Measurements from ENCODE around the gene BMP2. TPM values are rescaled to one million over a fixed set of nuclear protein-coding genes. Genes with fewer than 3 reads are reported as not detected.

BMP2 gene
- polyA plus RNA-seq (2013, experiment 1 of 2), result 50.4 TPM
- 47.1 TPM for polyA plus RNA-seq (2013, experiment 2 of 2)

- H2BK15ac ChIP-seq (replicated peaks; ENCODE audit: low read depth), result no peak within 1 kb of the TSS
- H3K23ac ChIP-seq (ENCODE audit: low read length), result peak within 1 kb of the TSS; percentile 25
- H3K4me2 ChIP-seq (ENCODE audit: low read length), result peak within 1 kb of the TSS; percentile 49
- H4K5ac ChIP-seq (ENCODE audit: low read length), result no peak within 1 kb of the TSS
- peaks cover 5% of the 10 kb centered on the region for H3K79me1 ChIP-seq (ENCODE audit: low read length)
- peak within 1 kb of the TSS; percentile 60 for H3K4ac ChIP-seq (ENCODE audit: low read depth, low read length)
- H2BK5ac ChIP-seq (ENCODE audit: low read length), result peak within 1 kb of the TSS; percentile 67
- WGBS (ENCODE audit: extremely low coverage, insufficient coverage, low lambda C conversion rate), result no CpG with 5 or more reads among the region's 112 CpGs
- peak within 1 kb of the TSS; percentile 76 for H3K27ac ChIP-seq (ENCODE audit: low read depth, low read length)
- peaks cover 47% of the 10 kb centered on the region for H3K79me2 ChIP-seq (ENCODE audit: control insufficient read depth, insufficient read depth, low read length)
- peak within 1 kb of the TSS; percentile 97 for H3K56ac ChIP-seq (ENCODE audit: low read length)
- H3K18ac ChIP-seq (ENCODE audit: low read length), result peak within 1 kb of the TSS; percentile 69
- H2AK5ac ChIP-seq (ENCODE audit: low read length), result peak within 1 kb of the TSS; percentile 52
- no peaks in the 10 kb centered on the region for H3K27me3 ChIP-seq (ENCODE audit: insufficient read depth, low read length, poor library complexity)
- H3K4me3 ChIP-seq (ENCODE audit: low read length), result peak within 1 kb of the TSS; percentile 44
- peaks cover 9% of the 10 kb centered on the region for H3K4me1 ChIP-seq (ENCODE audit: control insufficient read depth, low read depth, low read length)
- peak; percentile 84 for DNase-seq
- peaks cover 8% of the 10 kb centered on the region for H3K36me3 ChIP-seq (ENCODE audit: control insufficient read depth, insufficient read depth, low read length)
- H3K9ac ChIP-seq (ENCODE audit: low read length), result peak within 1 kb of the TSS; percentile 96
- peak within 1 kb of the TSS; percentile 48 for H2BK120ac ChIP-seq (ENCODE audit: low read depth, low read length)
- H4K8ac ChIP-seq (ENCODE audit: low read depth, low read length), result peak within 1 kb of the TSS; percentile 15
These were observed at the start of gene BMP2 for GRCh38 chr20:6767536-6768227. TSS of gene BMP2 (plus strand) at chr20:6767686. CDS start at chr20:6770127, 2,441 bp downstream.

DNA sequence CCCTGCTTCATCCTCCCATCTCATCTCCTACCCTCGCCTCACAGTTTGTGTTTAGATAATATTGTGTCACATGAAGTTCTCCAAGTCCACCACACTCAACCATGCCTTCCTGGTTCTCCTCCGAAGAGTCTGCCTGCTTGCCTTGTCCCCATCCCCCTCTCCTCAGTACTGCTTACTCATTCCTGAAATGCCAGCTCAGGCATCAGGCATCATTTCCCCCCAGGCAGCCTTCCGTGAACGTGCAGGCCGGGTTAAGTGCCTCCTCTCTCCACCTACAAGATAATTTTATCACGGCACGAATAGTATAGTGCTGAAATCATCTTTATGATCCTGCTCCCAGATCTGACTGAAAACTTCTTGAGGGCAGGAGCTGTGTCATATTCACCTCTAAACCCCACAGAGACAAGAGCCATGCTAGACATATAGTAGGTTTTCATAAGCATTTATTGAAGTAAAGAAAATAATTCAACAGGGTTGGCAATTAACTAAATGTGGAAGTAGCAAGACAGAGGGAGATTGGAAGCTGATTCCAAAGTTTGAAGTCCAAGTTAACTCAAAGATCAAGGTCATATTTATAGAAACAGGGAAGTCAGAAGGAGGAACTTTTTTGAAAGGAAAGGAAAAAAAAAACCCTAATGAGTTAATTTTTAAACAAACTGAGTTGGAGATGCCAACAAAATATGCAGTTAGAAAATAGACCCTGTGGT is 48.7 kb upstream of the BMP2 start:
- WGBS (ENCODE audit: extremely low coverage, insufficient coverage, low lambda C conversion rate), result no CpG with 5 or more reads among the region's 7 CpGs
- H2BK120ac ChIP-seq (ENCODE audit: low read depth, low read length), result no peak overlapping the region
- no peaks in the 10 kb centered on the region for H3K36me3 ChIP-seq (ENCODE audit: control insufficient read depth, insufficient read depth, low read length)
- H3K27me3 ChIP-seq (ENCODE audit: insufficient read depth, low read length, poor library complexity), result no peaks in the 10 kb centered on the region
- H4K5ac ChIP-seq (ENCODE audit: low read length), result no peak overlapping the region
- H3K4me2 ChIP-seq (ENCODE audit: low read length), result no peak overlapping the region
- H3K9ac ChIP-seq (ENCODE audit: low read length), result no peak overlapping the region
- H3K4me1 ChIP-seq (ENCODE audit: control insufficient read depth, low read depth, low read length), result peaks cover 2% of the 10 kb centered on the region
- H2AK5ac ChIP-seq (ENCODE audit: low read length), result no peak overlapping the region
- H3K23ac ChIP-seq (ENCODE audit: low read length), result no peak overlapping the region
- H3K79me2 ChIP-seq (ENCODE audit: control insufficient read depth, insufficient read depth, low read length), result no peaks in the 10 kb centered on the region
- H3K79me1 ChIP-seq (ENCODE audit: low read length), result no peaks in the 10 kb centered on the region
- peak; percentile 86 for DNase-seq
- H4K8ac ChIP-seq (ENCODE audit: low read depth, low read length), result no peak overlapping the region
- no peak overlapping the region for H3K18ac ChIP-seq (ENCODE audit: low read length)
- no peak overlapping the region for H3K56ac ChIP-seq (ENCODE audit: low read length)
- H3K27ac ChIP-seq (ENCODE audit: low read depth, low read length), result no peak overlapping the region
- H2BK15ac ChIP-seq (replicated peaks; ENCODE audit: low read depth), result no peak overlapping the region
- no peak overlapping the region for H3K4me3 ChIP-seq (ENCODE audit: low read length)
- H3K4ac ChIP-seq (ENCODE audit: low read depth, low read length), result no peak overlapping the region
- peak overlapping the region; percentile 63 for H2BK5ac ChIP-seq (ENCODE audit: low read length)

GRCh38 chr20:6719369-6719721 is 48.1 kb upstream of the BMP2 start:
- Histone ChIP-seq H4K5ac (ENCODE audit: low read length) (no peak overlapping the region), H3K4me1 (ENCODE audit: control insufficient read depth, low read depth, low read length) (peaks cover 2% of the 10 kb centered on the region), H3K56ac (ENCODE audit: low read length) (no peak overlapping the region), H3K4me2 (ENCODE audit: low read length) (no peak overlapping the region), H3K18ac (ENCODE audit: low read length) (no peak overlapping the region), H3K27me3 (ENCODE audit: insufficient read depth, low read length, poor library complexity) (no peaks in the 10 kb centered on the region), H3K4me3 (ENCODE audit: low read length) (no peak overlapping the region), H2BK5ac (ENCODE audit: low read length) (no peak overlapping the region), H3K79me1 (ENCODE audit: low read length) (no peaks in the 10 kb centered on the region), H2BK120ac (ENCODE audit: low read depth, low read length) (no peak overlapping the region), H3K23ac (ENCODE audit: low read length) (no peak overlapping the region), H2BK15ac (replicated peaks; ENCODE audit: low read depth) (no peak overlapping the region), H3K9ac (ENCODE audit: low read length) (no peak overlapping the region), H3K36me3 (ENCODE audit: control insufficient read depth, insufficient read depth, low read length) (no peaks in the 10 kb centered on the region), H4K8ac (ENCODE audit: low read depth, low read length) (no peak overlapping the region), H3K27ac (ENCODE audit: low read depth, low read length) (no peak overlapping the region), H3K79me2 (ENCODE audit: control insufficient read depth, insufficient read depth, low read length) (no peaks in the 10 kb centered on the region), H2AK5ac (ENCODE audit: low read length) (no peak overlapping the region), H3K4ac (ENCODE audit: low read depth, low read length) (no peak overlapping the region)
- no CpG with 5 or more reads among the region's 4 CpGs for WGBS (ENCODE audit: extremely low coverage, insufficient coverage, low lambda C conversion rate)
- no peak for DNase-seq

- Histone ChIP-seq H3K18ac (ENCODE audit: low read length) (no peak overlapping the region), H3K27me3 (ENCODE audit: insufficient read depth, low read length, poor library complexity) (no peaks in the 10 kb centered on the region), H3K56ac (ENCODE audit: low read length) (no peak overlapping the region), H3K27ac (ENCODE audit: low read depth, low read length) (no peak overlapping the region), H3K4ac (ENCODE audit: low read depth, low read length) (no peak overlapping the region), H2BK15ac (replicated peaks; ENCODE audit: low read depth) (no peak overlapping the region), H2AK5ac (ENCODE audit: low read length) (no peak overlapping the region), H3K4me3 (ENCODE audit: low read length) (no peak overlapping the region), H4K5ac (ENCODE audit: low read length) (no peak overlapping the region), H3K79me1 (ENCODE audit: low read length) (no peaks in the 10 kb centered on the region), H4K8ac (ENCODE audit: low read depth, low read length) (no peak overlapping the region), H2BK120ac (ENCODE audit: low read depth, low read length) (no peak overlapping the region), H3K36me3 (ENCODE audit: control insufficient read depth, insufficient read depth, low read length) (no peaks in the 10 kb centered on the region), H3K4me2 (ENCODE audit: low read length) (no peak overlapping the region), H2BK5ac (ENCODE audit: low read length) (no peak overlapping the region), H3K4me1 (ENCODE audit: control insufficient read depth, low read depth, low read length) (no peaks in the 10 kb centered on the region), H3K79me2 (ENCODE audit: control insufficient read depth, insufficient read depth, low read length) (no peaks in the 10 kb centered on the region), H3K23ac (ENCODE audit: low read length) (no peak overlapping the region), H3K9ac (ENCODE audit: low read length) (no peak overlapping the region)
- no CpG with 5 or more reads among the region's 1 CpG for WGBS (ENCODE audit: extremely low coverage, insufficient coverage, low lambda C conversion rate)
- DNase-seq, result no peak
These were observed 40.7 kb upstream of the BMP2 start for GRCh38 chr20:6726761-6727160.

DNA sequence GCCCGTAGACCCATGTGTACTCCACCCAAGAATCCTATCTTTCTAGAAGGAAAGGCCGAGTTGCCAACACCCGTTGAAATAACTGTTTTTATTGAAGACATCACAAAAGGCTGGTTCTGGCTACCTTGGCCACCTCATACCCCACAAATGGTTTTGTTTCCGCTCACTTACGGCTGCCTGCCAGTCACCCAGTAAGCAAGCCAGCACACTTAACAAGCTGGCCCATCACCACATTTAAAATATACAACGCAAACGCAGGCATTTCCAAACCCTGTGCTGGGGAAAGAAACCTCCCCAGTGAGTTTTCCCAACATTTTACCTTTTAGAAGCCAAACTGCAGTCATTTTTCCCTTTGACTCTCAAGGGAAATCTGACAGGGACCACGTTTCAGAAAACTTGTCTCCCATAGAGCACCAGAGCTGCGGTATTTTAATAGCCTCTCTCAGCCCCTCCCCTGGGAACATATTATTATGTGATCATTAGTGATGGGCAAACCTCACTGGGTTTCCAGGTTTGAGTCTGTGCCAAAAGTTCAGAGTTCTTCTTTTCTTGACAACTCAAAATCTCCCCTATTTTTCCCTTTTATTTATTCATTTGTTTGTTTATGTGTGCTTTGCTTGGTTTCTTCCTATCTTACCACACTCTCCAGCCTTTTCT is 36.7 kb upstream of the BMP2 start:
- H3K4me1 ChIP-seq (ENCODE audit: control insufficient read depth, low read depth, low read length), result peaks cover under 1% of the 10 kb centered on the region

More for the DNA sequence above, 36.7 kb upstream of the BMP2 start:
- Histone ChIP-seq H3K18ac (ENCODE audit: low read length) (peak overlapping the region; percentile 41), H2BK120ac (ENCODE audit: low read depth, low read length) (no peak overlapping the region), H2AK5ac (ENCODE audit: low read length) (no peak overlapping the region), H4K5ac (ENCODE audit: low read length) (no peak overlapping the region), H3K36me3 (ENCODE audit: control insufficient read depth, insufficient read depth, low read length) (no peaks in the 10 kb centered on the region), H3K79me1 (ENCODE audit: low read length) (no peaks in the 10 kb centered on the region), H3K56ac (ENCODE audit: low read length) (no peak overlapping the region), H2BK5ac (ENCODE audit: low read length) (no peak overlapping the region), H3K4ac (ENCODE audit: low read depth, low read length) (no peak overlapping the region), H3K4me2 (ENCODE audit: low read length) (no peak overlapping the region), H3K27me3 (ENCODE audit: insufficient read depth, low read length, poor library complexity) (no peaks in the 10 kb centered on the region), H3K27ac (ENCODE audit: low read depth, low read length) (no peak overlapping the region), H3K79me2 (ENCODE audit: control insufficient read depth, insufficient read depth, low read length) (no peaks in the 10 kb centered on the region), H3K9ac (ENCODE audit: low read length) (no peak overlapping the region), H3K23ac (ENCODE audit: low read length) (no peak overlapping the region), H3K4me3 (ENCODE audit: low read length) (no peak overlapping the region), H4K8ac (ENCODE audit: low read depth, low read length) (no peak overlapping the region), H2BK15ac (replicated peaks; ENCODE audit: low read depth) (no peak overlapping the region)
- no CpG with 5 or more reads among the region's 9 CpGs for WGBS (ENCODE audit: extremely low coverage, insufficient coverage, low lambda C conversion rate)
- no peak for DNase-seq

Measured in mesendoderm (in vitro differentiated cells).